GM19468 (cell line): ENCODE data around the gene DOCK1.

ENCODE experiments used
- ATAC-seq: cut with Tn5 transposase; IDR thresholded peaks from one replicate; pipeline ENCODE4 v1.9.1; 2021; ENCODE audit warnings: mild to moderate bottlenecking, moderate library complexity, moderate number of reproducible peaks; ENCODE audit not compliant: unreplicated experiment; ENCODE audit errors: extremely low read depth

DOCK1 gene

GRCh38 chr10:127027786-127028185 lies 122.6 kb downstream of the DOCK1 start:
- ATAC-seq = no peak

GRCh38 chr10:127028556-127028955 lies 123.3 kb downstream of the DOCK1 start:
- ATAC-seq = no peak

GRCh38 chr10:127029061-127029460 lies 123.8 kb downstream of the DOCK1 start:
- ATAC-seq = no peak

- no peak for ATAC-seq
These were observed 128.2 kb downstream of the DOCK1 start for GRCh38 chr10:127033216-127034033.

- ATAC-seq = no peak
These were observed 128.9 kb downstream of the DOCK1 start for GRCh38 chr10:127034034-127034633.

GRCh38 chr10:127034790-127035189 lies 129.6 kb downstream of the DOCK1 start:
- no peak for ATAC-seq

- no peak for ATAC-seq
These were observed 130.6 kb downstream of the DOCK1 start for GRCh38 chr10:127035827-127036226.

- ATAC-seq = no peak
These were observed 131.8 kb downstream of the DOCK1 start for GRCh38 chr10:127036987-127037386.

- no peak for ATAC-seq
These were observed 134.2 kb downstream of the DOCK1 start for GRCh38 chr10:127039435-127039834.

- ATAC-seq = no peak
These were observed 135.5 kb downstream of the DOCK1 start for GRCh38 chr10:127040756-127041155.

- ATAC-seq = no peak
These were observed 136.3 kb downstream of the DOCK1 start for GRCh38 chr10:127041552-127041951.

- no peak for ATAC-seq
These were observed 138.1 kb downstream of the DOCK1 start for GRCh38 chr10:127043301-127043700.

- ATAC-seq = no peak
These were observed 139.0 kb downstream of the DOCK1 start for GRCh38 chr10:127044186-127044585.

GRCh38 chr10:127046975-127047877 lies 142.0 kb downstream of the DOCK1 start:
- no peak for ATAC-seq

GRCh38 chr10:127047878-127048238 lies 142.6 kb downstream of the DOCK1 start:
- no peak for ATAC-seq

- ATAC-seq = no peak
These were observed 143.4 kb downstream of the DOCK1 start for GRCh38 chr10:127048630-127049029.

GRCh38 chr10:127052001-127052400 lies 146.8 kb downstream of the DOCK1 start:
- ATAC-seq = no peak

GRCh38 chr10:127055263-127055662 lies 150.0 kb downstream of the DOCK1 start:
- ATAC-seq = no peak

GRCh38 chr10:127059314-127059713 lies 154.1 kb downstream of the DOCK1 start:
- no peak for ATAC-seq

- ATAC-seq = no peak
These were observed 158.5 kb downstream of the DOCK1 start for GRCh38 chr10:127063762-127064161.

- no peak for ATAC-seq
These were observed 159.2 kb downstream of the DOCK1 start for GRCh38 chr10:127064474-127064873.
